GM12892 (cell line): ENCODE data around the gene ST8SIA1.

ENCODE experiments used
- POLR2A ChIP-seq: IDR thresholded peaks from 2 replicates; pipeline ENCODE4 v1.6.1; 2011; ENCODE audit warnings: low read depth, low read length, control low read depth
- POLR2AphosphoS5 ChIP-seq: IDR thresholded peaks from 2 replicates; pipeline ENCODE4 v1.6.1; 2011; ENCODE audit warnings: low read depth, low read length, control low read depth
- TAF1 ChIP-seq: IDR thresholded peaks from 2 replicates; pipeline ENCODE4 v1.6.1; 2011; ENCODE audit warnings: low read depth, mild to moderate bottlenecking, control low read depth, low read length, borderline replicate concordance

GRCh38 chr12:22201101-22201500 lies 133.4 kb downstream of the ST8SIA1 start:
- no peak for TF ChIP-seq POLR2A
- no peak for TF ChIP-seq POLR2AphosphoS5
- TF ChIP-seq TAF1: no peak
